ENCODE results near the gene OPRL1. TPM values are rescaled to one million over a fixed set of nuclear protein-coding genes. Genes with fewer than 3 reads are reported as not detected.

Gene OPRL1
- total RNA-seq, 1 experiment from 2014 or later, result 0.59 TPM

DNA sequence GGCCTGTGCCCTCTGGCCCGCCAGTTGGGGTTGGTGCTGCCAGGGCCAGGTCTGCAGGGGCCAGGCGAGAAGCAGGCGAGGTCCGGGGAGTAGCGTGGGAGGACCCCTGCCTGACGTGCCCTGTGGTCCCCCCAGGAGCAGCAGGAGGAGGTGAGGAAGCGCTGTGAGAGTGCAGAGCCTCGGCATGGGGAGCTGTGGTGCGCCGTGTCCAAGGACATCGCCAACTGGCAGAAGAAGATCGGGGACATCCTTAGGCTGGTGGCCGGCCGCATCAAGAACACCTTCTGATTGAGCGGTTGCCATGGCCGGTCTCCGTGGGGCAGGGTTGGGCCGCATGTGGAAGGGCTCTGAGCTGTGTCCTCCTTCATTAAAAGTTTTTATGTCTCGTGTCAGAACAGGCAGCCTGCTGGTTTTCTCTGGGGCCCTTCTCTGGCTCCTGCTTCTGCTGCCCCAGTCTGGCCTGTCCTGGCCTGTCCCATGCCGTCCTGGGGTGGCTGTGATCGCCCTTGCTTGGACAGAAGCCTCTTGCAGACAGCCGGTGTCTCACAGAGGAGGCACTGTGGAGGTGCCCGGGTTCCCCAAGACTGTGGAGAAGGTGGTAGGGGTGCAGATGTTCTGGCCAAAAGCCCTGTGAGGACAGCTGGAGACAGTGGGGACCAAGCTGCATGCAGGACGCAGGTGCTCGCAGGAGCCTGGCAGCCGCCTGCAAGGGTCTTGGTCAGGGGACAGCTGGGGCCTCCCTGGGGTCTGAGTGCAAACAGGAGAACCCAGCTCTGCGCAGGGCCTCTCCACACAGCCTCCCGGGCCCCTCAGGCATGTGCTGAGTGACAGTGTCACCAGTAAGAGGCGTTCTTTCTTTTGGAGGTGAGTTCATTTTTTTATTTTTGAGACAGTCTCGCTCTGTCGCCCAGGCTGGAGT lies 46.9 kb upstream of the OPRL1 start:
- H3K36me3 Mint-ChIP-seq (ENCODE audit: insufficient read depth, unreplicated experiment), result peaks cover 100% of the 10 kb centered on the region
- Histone ChIP-seq H3K36me3 (ENCODE audit: control insufficient read depth, insufficient read depth, low read length) (peaks cover 17% of the 10 kb centered on the region), H3K4me3 (ENCODE audit: low read depth, low read length) (no peak overlapping the region), H3K27me3 (replicated peaks; ENCODE audit: control insufficient read depth, insufficient read depth, low read length) (no peaks in the 10 kb centered on the region), H3K9me3 (no peaks in the 10 kb centered on the region), H3K4me1 (peaks cover 35% of the 10 kb centered on the region)
- no peaks in the 10 kb centered on the region for H3K27me3 Mint-ChIP-seq (ENCODE audit: insufficient read depth, unreplicated experiment)
- no peaks in the 10 kb centered on the region for H3K9me3 Mint-ChIP-seq (ENCODE audit: unreplicated experiment)
- CTCF ChIA-PET, result interaction anchor here (1.3 kb wide), 1 partner anchor 9 kb away, joined by 5 read pairs; no protein-coding TSS in a partner anchor
- peaks cover 12% of the 10 kb centered on the region for H3K4me1 Mint-ChIP-seq (ENCODE audit: low read depth, unreplicated experiment)
- H3K27ac Mint-ChIP-seq (ENCODE audit: unreplicated experiment), result no peak overlapping the region
- no peak overlapping the region for H3K4me3 Mint-ChIP-seq (ENCODE audit: unreplicated experiment)
- TF ChIP-seq, protein P1, sequence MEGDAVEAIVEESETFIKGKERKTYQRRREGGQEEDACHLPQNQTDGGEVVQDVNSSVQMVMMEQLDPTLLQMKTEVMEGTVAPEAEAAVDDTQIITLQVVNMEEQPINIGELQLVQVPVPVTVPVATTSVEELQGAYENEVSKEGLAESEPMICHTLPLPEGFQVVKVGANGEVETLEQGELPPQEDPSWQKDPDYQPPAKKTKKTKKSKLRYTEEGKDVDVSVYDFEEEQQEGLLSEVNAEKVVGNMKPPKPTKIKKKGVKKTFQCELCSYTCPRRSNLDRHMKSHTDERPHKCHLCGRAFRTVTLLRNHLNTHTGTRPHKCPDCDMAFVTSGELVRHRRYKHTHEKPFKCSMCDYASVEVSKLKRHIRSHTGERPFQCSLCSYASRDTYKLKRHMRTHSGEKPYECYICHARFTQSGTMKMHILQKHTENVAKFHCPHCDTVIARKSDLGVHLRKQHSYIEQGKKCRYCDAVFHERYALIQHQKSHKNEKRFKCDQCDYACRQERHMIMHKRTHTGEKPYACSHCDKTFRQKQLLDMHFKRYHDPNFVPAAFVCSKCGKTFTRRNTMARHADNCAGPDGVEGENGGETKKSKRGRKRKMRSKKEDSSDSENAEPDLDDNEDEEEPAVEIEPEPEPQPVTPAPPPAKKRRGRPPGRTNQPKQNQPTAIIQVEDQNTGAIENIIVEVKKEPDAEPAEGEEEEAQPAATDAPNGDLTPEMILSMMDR (IDR thresholded peaks at IDR 0.05; ENCODE audit: insufficient read depth in 1 of 2, low read depth in 1 of 2, low read length in 1 of 2, severe bottlenecking in 1 of 2, unreplicated experiment in 1 of 2), result no peak
- POLR2A ChIA-PET, result no interaction called here
- no TSS peak for BruUV-seq (replicated peaks)
- intact Hi-C loops (cut with micrococcal nuclease; ENCODE audit: unreplicated experiment), result no loop called here
- DNase-seq, result no peak

DNA sequence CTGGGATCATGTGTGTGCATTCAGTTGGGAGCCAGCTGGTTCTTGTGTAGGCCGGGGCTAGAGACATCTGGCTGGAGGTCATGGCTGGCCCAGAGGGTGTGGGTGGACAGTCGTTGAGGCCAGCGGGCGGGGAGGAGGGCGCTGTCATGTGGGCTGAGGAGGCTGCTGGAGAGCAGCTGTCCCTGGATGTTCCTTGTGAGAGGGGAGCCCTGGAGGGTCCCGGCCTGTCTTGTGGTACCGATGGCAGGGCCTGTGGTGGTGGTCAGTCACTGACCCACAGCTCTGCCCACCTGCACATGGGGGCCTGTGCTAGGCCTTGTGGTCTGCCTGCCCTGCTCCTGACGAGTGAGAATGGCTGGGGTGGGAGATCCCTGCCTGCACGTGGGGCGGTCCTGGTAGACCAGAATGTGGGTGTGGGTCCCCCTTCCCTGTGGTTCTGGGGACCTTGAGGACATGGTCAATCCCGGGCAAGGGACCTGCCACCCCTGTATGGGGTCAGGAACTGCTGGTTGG lies 45.8 kb upstream of the OPRL1 start:
- Mint-ChIP-seq H3K4me3 (ENCODE audit: unreplicated experiment) (no peak overlapping the region), H3K27ac (ENCODE audit: unreplicated experiment) (no peak overlapping the region), H3K36me3 (ENCODE audit: insufficient read depth, unreplicated experiment) (peaks cover 100% of the 10 kb centered on the region), H3K4me1 (ENCODE audit: low read depth, unreplicated experiment) (peaks cover 12% of the 10 kb centered on the region), H3K9me3 (ENCODE audit: unreplicated experiment) (no peaks in the 10 kb centered on the region), H3K27me3 (ENCODE audit: insufficient read depth, unreplicated experiment) (no peaks in the 10 kb centered on the region)
- intact Hi-C loops (cut with micrococcal nuclease; ENCODE audit: unreplicated experiment), result no loop called here
- TF ChIP-seq, protein P1 (IDR thresholded peaks at IDR 0.05; ENCODE audit: insufficient read depth in 1 of 2, low read depth in 1 of 2, low read length in 1 of 2, severe bottlenecking in 1 of 2, unreplicated experiment in 1 of 2), result no peak
- peaks cover 13% of the 10 kb centered on the region for H3K36me3 ChIP-seq (ENCODE audit: control insufficient read depth, insufficient read depth, low read length)
- BruUV-seq (replicated peaks), result no TSS peak
- no peaks in the 10 kb centered on the region for H3K27me3 ChIP-seq (replicated peaks; ENCODE audit: control insufficient read depth, insufficient read depth, low read length)
- CTCF ChIA-PET, result interaction anchor here (1.3 kb wide), 1 partner anchor 10 kb away, joined by 5 read pairs; no protein-coding TSS in a partner anchor
- no peak overlapping the region for H3K4me3 ChIP-seq (ENCODE audit: low read depth, low read length)
- H3K4me1 ChIP-seq, result peaks cover 35% of the 10 kb centered on the region
- H3K9me3 ChIP-seq, result no peaks in the 10 kb centered on the region
- POLR2A ChIA-PET, result no interaction called here
- DNase-seq, result no peak

DNA sequence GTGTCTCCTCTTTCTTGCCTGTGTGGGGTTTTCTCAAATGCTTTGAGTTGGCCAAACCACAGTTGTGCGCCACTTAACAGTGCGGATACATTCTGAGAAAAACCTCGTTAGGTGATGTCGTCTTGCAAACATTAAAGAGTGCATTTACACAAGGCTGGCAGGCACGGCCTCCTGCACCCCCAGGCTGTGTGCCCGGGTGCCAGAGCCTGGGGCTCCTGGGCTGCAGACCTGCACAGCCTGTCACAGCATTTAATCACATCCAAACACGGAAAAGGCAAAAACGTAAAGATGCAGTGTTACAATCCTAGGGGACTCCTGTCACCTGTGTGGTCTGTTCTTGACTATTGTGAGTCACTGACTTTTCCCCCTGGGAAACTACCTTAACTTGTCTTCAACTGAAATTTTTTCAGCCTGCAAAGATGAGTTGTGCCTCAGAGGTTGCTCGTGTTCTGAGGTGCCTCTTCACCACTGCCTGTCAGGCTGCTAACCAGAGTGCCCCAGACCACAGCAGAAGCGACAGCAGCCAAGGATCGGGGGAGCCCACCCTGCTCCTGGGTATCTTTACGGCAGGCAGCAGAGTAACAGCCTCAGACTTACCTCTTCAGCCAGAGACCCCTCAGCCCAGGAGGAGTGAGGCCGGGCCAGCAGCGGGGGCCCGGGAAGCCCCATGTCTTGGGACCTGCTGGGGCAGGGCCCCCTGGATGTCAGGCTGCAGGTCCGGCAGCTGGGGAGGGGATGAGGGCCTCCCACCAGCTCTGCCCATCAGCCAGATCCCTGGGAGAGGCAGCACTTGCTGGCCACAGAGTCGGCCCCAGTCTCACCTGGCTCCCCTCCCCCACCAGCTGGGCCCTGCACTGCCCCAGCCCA lies 44.6 kb upstream of the OPRL1 start:
- H3K27me3 ChIP-seq (replicated peaks; ENCODE audit: control insufficient read depth, insufficient read depth, low read length), result no peaks in the 10 kb centered on the region
- CTCF ChIA-PET, result interaction anchor here (1.3 to 6.2 kb wide), 2 partner anchors 11 to 25 kb away, joined by 4 to 101 read pairs; partner anchors contain the start of gene TCEA2
- intact Hi-C loops (cut with micrococcal nuclease; ENCODE audit: unreplicated experiment), result no loop called here
- no peaks in the 10 kb centered on the region for H3K9me3 ChIP-seq
- Mint-ChIP-seq H3K27me3 (ENCODE audit: insufficient read depth, unreplicated experiment) (peaks cover 3% of the 10 kb centered on the region), H3K4me1 (ENCODE audit: low read depth, unreplicated experiment) (peaks cover 10% of the 10 kb centered on the region), H3K9me3 (ENCODE audit: unreplicated experiment) (no peaks in the 10 kb centered on the region), H3K36me3 (ENCODE audit: insufficient read depth, unreplicated experiment) (peaks cover 88% of the 10 kb centered on the region), H3K27ac (ENCODE audit: unreplicated experiment) (no peak overlapping the region), H3K4me3 (ENCODE audit: unreplicated experiment) (no peak overlapping the region)
- H3K4me1 ChIP-seq, result peaks cover 34% of the 10 kb centered on the region
- no TSS peak for BruUV-seq (replicated peaks)
- POLR2A ChIA-PET, result no interaction called here
- TF ChIP-seq, protein P1 (IDR thresholded peaks at IDR 0.05; ENCODE audit: insufficient read depth in 1 of 2, low read depth in 1 of 2, low read length in 1 of 2, severe bottlenecking in 1 of 2, unreplicated experiment in 1 of 2), result no peak
- H3K36me3 ChIP-seq (ENCODE audit: control insufficient read depth, insufficient read depth, low read length), result peaks cover 6% of the 10 kb centered on the region; the same call in 1 of the 2 replicates
- no peak overlapping the region for H3K4me3 ChIP-seq (ENCODE audit: low read depth, low read length)
- DNase-seq, result no peak

Measured in Caco-2 (cell line).